ENCODE results near the gene ZBTB7B. TPM values are rescaled to one million over a fixed set of nuclear protein-coding genes. Genes with fewer than 3 reads are reported as not detected.

ZBTB7B gene
- total and polyA plus RNA-seq, 9 of the 15 experiments (the other 6 are each of a cell fraction or from before 2014, with no cell fraction given), result 0.04 to 46.5 (median 15.2) TPM

- TF ChIP-seq, protein P1, sequence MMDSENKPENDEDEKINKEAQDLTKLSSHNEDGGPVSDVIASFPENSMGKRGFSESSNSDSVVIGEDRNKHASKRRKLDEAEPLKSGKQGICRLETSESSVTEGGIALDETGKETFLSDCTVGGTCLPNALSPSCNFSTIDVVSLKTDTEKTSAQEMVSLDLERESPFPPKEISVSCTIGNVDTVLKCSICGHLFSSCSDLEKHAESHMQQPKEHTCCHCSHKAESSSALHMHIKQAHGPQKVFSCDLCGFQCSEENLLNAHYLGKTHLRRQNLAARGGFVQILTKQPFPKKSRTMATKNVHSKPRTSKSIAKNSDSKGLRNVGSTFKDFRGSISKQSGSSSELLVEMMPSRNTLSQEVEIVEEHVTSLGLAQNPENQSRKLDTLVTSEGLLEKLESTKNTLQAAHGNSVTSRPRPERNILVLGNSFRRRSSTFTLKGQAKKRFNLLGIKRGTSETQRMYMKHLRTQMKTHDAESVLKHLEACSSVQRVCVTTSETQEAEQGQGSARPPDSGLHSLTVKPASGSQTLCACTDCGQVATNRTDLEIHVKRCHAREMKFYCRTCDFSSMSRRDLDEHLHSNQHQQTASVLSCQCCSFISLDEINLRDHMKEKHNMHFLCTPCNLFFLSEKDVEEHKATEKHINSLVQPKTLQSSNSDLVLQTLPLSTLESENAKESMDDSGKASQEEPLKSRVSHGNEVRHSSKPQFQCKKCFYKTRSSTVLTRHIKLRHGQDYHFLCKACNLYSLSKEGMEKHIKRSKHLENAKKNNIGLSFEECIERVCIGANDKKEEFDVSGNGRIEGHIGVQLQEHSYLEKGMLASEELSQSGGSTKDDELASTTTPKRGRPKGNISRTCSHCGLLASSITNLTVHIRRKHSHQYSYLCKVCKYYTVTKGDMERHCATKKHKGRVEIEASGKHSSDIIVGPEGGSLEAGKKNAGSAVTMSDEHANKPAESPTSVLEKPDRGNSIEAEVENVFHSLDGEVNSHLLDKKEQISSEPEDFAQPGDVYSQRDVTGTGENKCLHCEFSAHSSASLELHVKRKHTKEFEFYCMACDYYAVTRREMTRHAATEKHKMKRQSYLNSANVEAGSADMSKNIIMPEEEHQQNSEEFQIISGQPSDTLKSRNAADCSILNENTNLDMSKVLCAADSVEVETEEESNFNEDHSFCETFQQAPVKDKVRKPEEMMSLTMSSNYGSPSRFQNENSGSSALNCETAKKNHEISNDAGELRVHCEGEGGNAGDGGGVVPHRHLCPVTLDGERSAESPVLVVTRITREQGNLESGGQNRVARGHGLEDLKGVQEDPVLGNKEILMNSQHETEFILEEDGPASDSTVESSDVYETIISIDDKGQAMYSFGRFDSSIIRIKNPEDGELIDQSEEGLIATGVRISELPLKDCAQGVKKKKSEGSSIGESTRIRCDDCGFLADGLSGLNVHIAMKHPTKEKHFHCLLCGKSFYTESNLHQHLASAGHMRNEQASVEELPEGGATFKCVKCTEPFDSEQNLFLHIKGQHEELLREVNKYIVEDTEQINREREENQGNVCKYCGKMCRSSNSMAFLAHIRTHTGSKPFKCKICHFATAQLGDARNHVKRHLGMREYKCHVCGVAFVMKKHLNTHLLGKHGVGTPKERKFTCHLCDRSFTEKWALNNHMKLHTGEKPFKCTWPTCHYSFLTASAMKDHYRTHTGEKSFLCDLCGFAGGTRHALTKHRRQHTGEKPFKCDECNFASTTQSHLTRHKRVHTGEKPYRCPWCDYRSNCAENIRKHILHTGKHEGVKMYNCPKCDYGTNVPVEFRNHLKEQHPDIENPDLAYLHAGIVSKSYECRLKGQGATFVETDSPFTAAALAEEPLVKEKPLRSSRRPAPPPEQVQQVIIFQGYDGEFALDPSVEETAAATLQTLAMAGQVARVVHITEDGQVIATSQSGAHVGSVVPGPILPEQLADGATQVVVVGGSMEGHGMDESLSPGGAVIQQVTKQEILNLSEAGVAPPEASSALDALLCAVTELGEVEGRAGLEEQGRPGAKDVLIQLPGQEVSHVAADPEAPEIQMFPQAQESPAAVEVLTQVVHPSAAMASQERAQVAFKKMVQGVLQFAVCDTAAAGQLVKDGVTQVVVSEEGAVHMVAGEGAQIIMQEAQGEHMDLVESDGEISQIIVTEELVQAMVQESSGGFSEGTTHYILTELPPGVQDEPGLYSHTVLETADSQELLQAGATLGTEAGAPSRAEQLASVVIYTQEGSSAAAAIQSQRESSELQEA (IDR thresholded peaks at IDR 0.05; ENCODE audit: low read depth), result no peak
- TF ChIP-seq COPS2 (conservative IDR thresholded peaks at IDR 0.05) (no peak), MYNN (IDR thresholded peaks at IDR 0.05) (peak; percentile 77), MYNN (CRISPR knock-in tag; IDR thresholded peaks at IDR 0.05) (no peak), STAT6 (CRISPR knock-in tag; IDR thresholded peaks at IDR 0.05) (no peak), RBM15 (IDR thresholded peaks at IDR 0.05; ENCODE audit: insufficient read depth, low read length) (no peak), NCOA6 (IDR thresholded peaks at IDR 0.05) (no peak), E4F1 (CRISPR knock-in tag; IDR thresholded peaks at IDR 0.05; ENCODE audit: borderline replicate concordance) (no peak), TRIM25 (IDR thresholded peaks at IDR 0.05; ENCODE audit: borderline replicate concordance) (no peak), ZNF696 (CRISPR knock-in tag; conservative IDR thresholded peaks at IDR 0.05) (no peak), ZNF324 (CRISPR knock-in tag; IDR thresholded peaks at IDR 0.05) (no peak), BCL6 (CRISPR knock-in tag; IDR thresholded peaks at IDR 0.05) (no peak)
Measured at GRCh38 chr1:154998818-154999570, 3.6 kb upstream of the ZBTB7B start (continued).

Data from K562 (cell line).